Measurements from ENCODE around the gene TMTC1.

DNA sequence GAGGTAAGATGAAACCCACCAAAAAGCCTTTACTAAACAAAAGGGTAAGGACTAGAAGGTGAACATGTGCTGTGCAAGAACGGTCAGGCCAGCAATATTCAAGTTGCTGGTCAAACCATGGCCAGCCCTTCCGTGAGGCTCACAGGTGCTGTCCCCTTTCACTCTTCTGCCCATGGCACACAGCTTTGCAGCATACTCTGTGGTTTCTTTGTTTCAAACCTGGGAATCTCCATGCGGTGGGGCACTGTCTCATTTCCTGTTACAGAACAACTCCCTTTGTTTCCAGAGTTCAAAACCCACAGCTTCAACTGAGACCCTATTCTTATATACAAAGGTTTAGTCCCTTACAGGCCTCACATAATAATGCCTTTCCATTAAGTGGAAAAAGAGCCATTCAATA, 284.5 kb downstream of the TMTC1 start:
- TF ChIP-seq, protein P1, sequence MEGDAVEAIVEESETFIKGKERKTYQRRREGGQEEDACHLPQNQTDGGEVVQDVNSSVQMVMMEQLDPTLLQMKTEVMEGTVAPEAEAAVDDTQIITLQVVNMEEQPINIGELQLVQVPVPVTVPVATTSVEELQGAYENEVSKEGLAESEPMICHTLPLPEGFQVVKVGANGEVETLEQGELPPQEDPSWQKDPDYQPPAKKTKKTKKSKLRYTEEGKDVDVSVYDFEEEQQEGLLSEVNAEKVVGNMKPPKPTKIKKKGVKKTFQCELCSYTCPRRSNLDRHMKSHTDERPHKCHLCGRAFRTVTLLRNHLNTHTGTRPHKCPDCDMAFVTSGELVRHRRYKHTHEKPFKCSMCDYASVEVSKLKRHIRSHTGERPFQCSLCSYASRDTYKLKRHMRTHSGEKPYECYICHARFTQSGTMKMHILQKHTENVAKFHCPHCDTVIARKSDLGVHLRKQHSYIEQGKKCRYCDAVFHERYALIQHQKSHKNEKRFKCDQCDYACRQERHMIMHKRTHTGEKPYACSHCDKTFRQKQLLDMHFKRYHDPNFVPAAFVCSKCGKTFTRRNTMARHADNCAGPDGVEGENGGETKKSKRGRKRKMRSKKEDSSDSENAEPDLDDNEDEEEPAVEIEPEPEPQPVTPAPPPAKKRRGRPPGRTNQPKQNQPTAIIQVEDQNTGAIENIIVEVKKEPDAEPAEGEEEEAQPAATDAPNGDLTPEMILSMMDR (IDR thresholded peaks at IDR 0.05), result no peak
- TF ChIP-seq EZH2phosphoT487 (IDR thresholded peaks at IDR 0.05) (no peak), EZH2 (IDR thresholded peaks at IDR 0.05) (no peak)
